Stimulated activated CD8-positive, alpha-beta memory T cell treated with anti-CD3 and anti-CD28 coated beads, Interleukin-7, amount 100 ng/mL, for 48 hours (primary cell): ENCODE data around the gene FSD1L.

Experiments used
- DNase-seq, 2 donors: peaks; one replicate each; pipeline ENCODE4 v3.0.0-alpha.2; 2020; ENCODE audit warnings: low read depth in 1 of 2; ENCODE audit errors: extremely low read depth in 1 of 2

Gene FSD1L

GRCh38 chr9:105435453-105435852, 12.4 kb upstream of the FSD1L start:
- DNase-seq = no peak

- no peak for DNase-seq
Observed at GRCh38 chr9:105436783-105437182, 11.1 kb upstream of the FSD1L start.

GRCh38 chr9:105437704-105438103, 10.1 kb upstream of the FSD1L start:
- DNase-seq = no peak

- no peak for DNase-seq
Observed at GRCh38 chr9:105438141-105438806, 9.6 kb upstream of the FSD1L start.

GRCh38 chr9:105439428-105439827, 8.4 kb upstream of the FSD1L start:
- DNase-seq = no peak

GRCh38 chr9:105441616-105442160, 6.1 kb upstream of the FSD1L start:
- no peak for DNase-seq

- no peak for DNase-seq
Observed at GRCh38 chr9:105443121-105443520, 4.7 kb upstream of the FSD1L start.

- no peak for DNase-seq
Observed at GRCh38 chr9:105444130-105444529, 3.7 kb upstream of the FSD1L start.

GRCh38 chr9:105445203-105445881, 2.5 kb upstream of the FSD1L start:
- DNase-seq = no peak

GRCh38 chr9:105447386-105447813, 434 bp upstream of the FSD1L start:
- no peak for DNase-seq

GRCh38 chr9:105449081-105449480, 1.2 kb downstream of the FSD1L start:
- no peak for DNase-seq

- DNase-seq = no peak
Observed at GRCh38 chr9:105452185-105452584, 4.4 kb downstream of the FSD1L start.

- no peak for DNase-seq
Observed at GRCh38 chr9:105455836-105456475, 8.1 kb downstream of the FSD1L start.

- DNase-seq = no peak
Observed at GRCh38 chr9:105457560-105458294, 9.9 kb downstream of the FSD1L start.

- DNase-seq = no peak
Observed at GRCh38 chr9:105458404-105458803, 10.6 kb downstream of the FSD1L start.

- DNase-seq = no peak
Observed at GRCh38 chr9:105459336-105459735, 11.5 kb downstream of the FSD1L start.

GRCh38 chr9:105466898-105467455, 19.1 kb downstream of the FSD1L start:
- no peak for DNase-seq

- DNase-seq = no peak
Observed at GRCh38 chr9:105468875-105469274, 21.0 kb downstream of the FSD1L start.

GRCh38 chr9:105473221-105473620, 25.4 kb downstream of the FSD1L start:
- DNase-seq = no peak

GRCh38 chr9:105475302-105475701, 27.5 kb downstream of the FSD1L start:
- DNase-seq = no peak

- DNase-seq = no peak
Observed at GRCh38 chr9:105479846-105480245, 32.0 kb downstream of the FSD1L start.
